ENCODE data around the gene PARD6B. TPM values are rescaled to one million over a fixed set of nuclear protein-coding genes. Genes with fewer than 3 reads are reported as not detected.

The PARD6B gene
- total and polyA plus RNA-seq, 2 of the 13 experiments (the other 11 are each of a cell fraction or from before 2014, with no cell fraction given), result 6.9 to 22.2 TPM

GRCh38 chr20:50762435-50763220 is 31.2 kb downstream of the PARD6B start (continued):
- TF ChIP-seq, protein P1, sequence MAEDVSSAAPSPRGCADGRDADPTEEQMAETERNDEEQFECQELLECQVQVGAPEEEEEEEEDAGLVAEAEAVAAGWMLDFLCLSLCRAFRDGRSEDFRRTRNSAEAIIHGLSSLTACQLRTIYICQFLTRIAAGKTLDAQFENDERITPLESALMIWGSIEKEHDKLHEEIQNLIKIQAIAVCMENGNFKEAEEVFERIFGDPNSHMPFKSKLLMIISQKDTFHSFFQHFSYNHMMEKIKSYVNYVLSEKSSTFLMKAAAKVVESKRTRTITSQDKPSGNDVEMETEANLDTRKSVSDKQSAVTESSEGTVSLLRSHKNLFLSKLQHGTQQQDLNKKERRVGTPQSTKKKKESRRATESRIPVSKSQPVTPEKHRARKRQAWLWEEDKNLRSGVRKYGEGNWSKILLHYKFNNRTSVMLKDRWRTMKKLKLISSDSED (CRISPR knock-in tag; IDR thresholded peaks at IDR 0.05), result no peak
- no peak for TF ChIP-seq BCL3 (CRISPR knock-in tag; IDR thresholded peaks at IDR 0.05)
- TF ChIP-seq ZNF781 (CRISPR knock-in tag; IDR thresholded peaks at IDR 0.05; ENCODE audit: borderline replicate concordance, not compliant biosample characterization), result no peak
- TF ChIP-seq ZNF205 (CRISPR knock-in tag; IDR thresholded peaks at IDR 0.05), result no peak
- TF ChIP-seq DMTF1 (CRISPR knock-in tag; IDR thresholded peaks at IDR 0.05), result no peak
- TF ChIP-seq ZNF574 (CRISPR knock-in tag; IDR thresholded peaks at IDR 0.05), result no peak
- no peak for TF ChIP-seq SSRP1 (CRISPR knock-in tag; IDR thresholded peaks at IDR 0.05)
- TF ChIP-seq MIER3 (CRISPR knock-in tag; IDR thresholded peaks at IDR 0.05; ENCODE audit: borderline replicate concordance), result no peak
- TF ChIP-seq ZNF558 (CRISPR knock-in tag; IDR thresholded peaks at IDR 0.05; ENCODE audit: borderline replicate concordance), result no peak
- no peak for TF ChIP-seq HOXA5 (CRISPR knock-in tag; IDR thresholded peaks at IDR 0.05)
- no peak for TF ChIP-seq ZNF333 (CRISPR knock-in tag; IDR thresholded peaks at IDR 0.05; ENCODE audit: borderline replicate concordance)
- no peak for TF ChIP-seq EED (CRISPR knock-in tag; IDR thresholded peaks at IDR 0.05)
- TF ChIP-seq, protein P2, sequence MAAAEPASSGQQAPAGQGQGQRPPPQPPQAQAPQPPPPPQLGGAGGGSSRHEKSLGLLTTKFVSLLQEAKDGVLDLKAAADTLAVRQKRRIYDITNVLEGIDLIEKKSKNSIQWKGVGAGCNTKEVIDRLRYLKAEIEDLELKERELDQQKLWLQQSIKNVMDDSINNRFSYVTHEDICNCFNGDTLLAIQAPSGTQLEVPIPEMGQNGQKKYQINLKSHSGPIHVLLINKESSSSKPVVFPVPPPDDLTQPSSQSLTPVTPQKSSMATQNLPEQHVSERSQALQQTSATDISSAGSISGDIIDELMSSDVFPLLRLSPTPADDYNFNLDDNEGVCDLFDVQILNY (CRISPR knock-in tag; conservative IDR thresholded peaks at IDR 0.05), result no peak
- 0 out of 2 replicates have a peak, but pooled peaks have one; percentile 36 for TF ChIP-seq ZNF121 (CRISPR knock-in tag; IDR thresholded peaks at IDR 0.05)
- TF ChIP-seq NFIC (IDR thresholded peaks at IDR 0.05; ENCODE audit: low read length), result no peak
- TF ChIP-seq MLX (CRISPR knock-in tag; IDR thresholded peaks at IDR 0.05), result no peak
- no peak for TF ChIP-seq ZMYM4 (CRISPR knock-in tag; IDR thresholded peaks at IDR 0.05)
- TF ChIP-seq ZNF256 (CRISPR knock-in tag; conservative IDR thresholded peaks at IDR 0.05), result no peak
- TF ChIP-seq ZSCAN30 (CRISPR knock-in tag; IDR thresholded peaks at IDR 0.05), result no peak

Data from HepG2 (cell line).